NT2/D1 (cell line): ENCODE data around the gene VRK1.
"Not testable (repeated sequence)": the region's sequence is repeated elsewhere in the genome, so short reads cannot be mapped to it uniquely, and the experiment has no call there.

Experiments used
- DNase-seq: peaks from one replicate; pipeline ENCODE4 v3.0.0-alpha.2; 2011; ENCODE audit warnings: low read depth, low spot score
- H3K27me3 ChIP-seq: 2 replicates; pipeline ENCODE4 v1.6.0; 2011; ENCODE audit warnings: mild to moderate bottlenecking; ENCODE audit not compliant: insufficient read length, insufficient read depth
- H3K36me3 ChIP-seq: 2 replicates; pipeline ENCODE4 v1.6.1; 2011; ENCODE audit warnings: mild to moderate bottlenecking, low read length, mixed read lengths; ENCODE audit not compliant: insufficient read depth, insufficient read length
- H3K4me1 ChIP-seq: 2 replicates; pipeline ENCODE4 v1.5.1; 2011; ENCODE audit not compliant: insufficient read depth, insufficient read length
- H3K4me3 ChIP-seq: 2 replicates; pipeline ENCODE4 v1.5.1; 2011; ENCODE audit warnings: low read depth; ENCODE audit not compliant: insufficient read length
- H3K9ac ChIP-seq: 2 replicates; pipeline ENCODE4 v1.6.0; 2011; ENCODE audit warnings: low read depth; ENCODE audit not compliant: insufficient read length
- H3K9me3 ChIP-seq: 2 replicates; pipeline ENCODE4 v1.5.1; 2011; ENCODE audit warnings: mild to moderate bottlenecking, low read length; ENCODE audit not compliant: insufficient read depth
- SUZ12 ChIP-seq: IDR thresholded peaks from 2 replicates; pipeline ENCODE4 v1.6.1; 2011; ENCODE audit not compliant: insufficient read length, insufficient read depth; ENCODE audit errors: extremely low read depth
- YY1 ChIP-seq: IDR thresholded peaks from 2 replicates; pipeline ENCODE4 v1.6.1; 2011; ENCODE audit not compliant: insufficient read length, insufficient read depth
- ZNF274 ChIP-seq: IDR thresholded peaks from 2 replicates; pipeline ENCODE4 v1.6.1; 2011; ENCODE audit warnings: mild to moderate bottlenecking, low read depth, low read length

The VRK1 gene

GRCh38 chr14:96876747-96877146, 79.6 kb downstream of the VRK1 start:
- H3K36me3 ChIP-seq: peaks cover 24% of the 10 kb centered on the region
- H3K27me3 ChIP-seq: no peaks in the 10 kb centered on the region
- no peak overlapping the region for H3K4me3 ChIP-seq
- no peaks in the 10 kb centered on the region for H3K9me3 ChIP-seq
- TF ChIP-seq SUZ12 (no peak), YY1 (no peak), ZNF274 (no peak)
- DNase-seq: no peak
- H3K4me1 ChIP-seq: no peaks in the 10 kb centered on the region
- no peak overlapping the region for H3K9ac ChIP-seq

DNA sequence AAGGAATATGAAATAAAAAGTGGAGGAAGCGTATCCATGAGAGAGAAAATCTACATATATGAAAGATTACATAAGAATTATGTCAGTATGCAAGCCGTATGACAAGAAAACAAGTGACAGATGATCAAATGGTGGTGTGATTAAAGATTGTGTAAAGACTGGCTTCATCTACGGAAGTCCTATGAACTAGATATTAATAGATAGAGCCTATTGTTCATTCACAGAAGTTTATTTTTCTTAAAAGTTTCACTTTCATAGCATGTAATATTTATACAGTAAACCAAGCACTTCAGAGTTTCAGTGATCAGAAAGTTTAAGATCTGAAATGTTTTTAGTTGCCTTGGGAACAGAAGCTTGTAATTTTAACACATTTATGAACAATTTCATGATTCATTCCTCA, 84.5 kb downstream of the VRK1 start:
- no peak for DNase-seq
- Histone ChIP-seq H3K9me3 (peaks cover 8% of the 10 kb centered on the region; the same call in 1 of the 2 replicates), H3K9ac (no peak overlapping the region), H3K4me3 (no peak overlapping the region), H3K36me3 (peaks cover 12% of the 10 kb centered on the region), H3K27me3 (no peaks in the 10 kb centered on the region), H3K4me1 (no peaks in the 10 kb centered on the region)
- TF ChIP-seq ZNF274 (no peak), YY1 (no peak), SUZ12 (no peak)

- not testable (repeated sequence) for H3K27me3 ChIP-seq, DNase-seq, H3K9me3 ChIP-seq, H3K36me3 ChIP-seq, H3K9ac ChIP-seq, H3K4me1 ChIP-seq, H3K4me3 ChIP-seq
Measured at GRCh38 chr14:96883974-96884373, 86.8 kb downstream of the VRK1 start.

- Histone ChIP-seq H3K36me3 (no peaks in the 10 kb centered on the region), H3K4me1 (no peaks in the 10 kb centered on the region), H3K9me3 (no peaks in the 10 kb centered on the region), H3K27me3 (no peaks in the 10 kb centered on the region), H3K4me3 (no peak overlapping the region), H3K9ac (no peak overlapping the region)
- TF ChIP-seq SUZ12 (no peak), YY1 (no peak), ZNF274 (no peak)
- no peak for DNase-seq
Measured at GRCh38 chr14:96888158-96888557, 91.0 kb downstream of the VRK1 start.

- H3K36me3 ChIP-seq: no peaks in the 10 kb centered on the region
- H3K4me3 ChIP-seq: no peak overlapping the region
- no peaks in the 10 kb centered on the region for H3K27me3 ChIP-seq
- TF ChIP-seq YY1 (no peak), SUZ12 (no peak), ZNF274 (no peak)
- H3K9me3 ChIP-seq: no peaks in the 10 kb centered on the region
- H3K9ac ChIP-seq: no peak overlapping the region
- DNase-seq: no peak
- no peaks in the 10 kb centered on the region for H3K4me1 ChIP-seq
Measured at GRCh38 chr14:96888593-96888992, 91.4 kb downstream of the VRK1 start.

DNA sequence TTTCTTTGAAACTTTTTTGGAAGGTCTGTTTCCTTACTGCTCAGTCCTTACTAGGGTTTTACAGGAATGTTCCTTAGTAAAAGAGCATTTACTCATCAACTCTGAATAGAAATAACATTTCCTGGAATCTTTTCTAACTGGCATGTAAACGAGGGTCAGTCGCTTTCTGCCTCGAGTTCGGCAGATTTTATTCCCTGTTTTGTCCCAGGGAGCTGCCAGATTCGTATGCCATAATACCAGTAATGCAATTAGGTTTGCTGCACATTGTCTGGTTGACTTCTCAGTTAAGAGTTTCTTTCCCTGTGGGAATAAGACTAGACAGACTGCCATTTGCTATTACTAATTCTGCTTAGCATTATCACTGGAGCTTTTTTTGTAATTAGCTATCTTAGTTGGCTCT, 91.9 kb downstream of the VRK1 start:
- Histone ChIP-seq H3K9ac (no peak overlapping the region), H3K9me3 (no peaks in the 10 kb centered on the region), H3K4me3 (no peak overlapping the region), H3K4me1 (no peaks in the 10 kb centered on the region), H3K27me3 (no peaks in the 10 kb centered on the region), H3K36me3 (no peaks in the 10 kb centered on the region)
- TF ChIP-seq ZNF274 (no peak), SUZ12 (no peak), YY1 (no peak)
- no peak for DNase-seq

- no peak for DNase-seq
- Histone ChIP-seq H3K36me3 (peaks cover 3% of the 10 kb centered on the region), H3K9me3 (no peaks in the 10 kb centered on the region), H3K4me3 (no peak overlapping the region), H3K27me3 (no peaks in the 10 kb centered on the region), H3K4me1 (no peaks in the 10 kb centered on the region), H3K9ac (no peak overlapping the region)
- TF ChIP-seq ZNF274 (no peak), YY1 (no peak), SUZ12 (no peak)
Measured at GRCh38 chr14:96893966-96894622, 96.9 kb downstream of the VRK1 start.

DNA sequence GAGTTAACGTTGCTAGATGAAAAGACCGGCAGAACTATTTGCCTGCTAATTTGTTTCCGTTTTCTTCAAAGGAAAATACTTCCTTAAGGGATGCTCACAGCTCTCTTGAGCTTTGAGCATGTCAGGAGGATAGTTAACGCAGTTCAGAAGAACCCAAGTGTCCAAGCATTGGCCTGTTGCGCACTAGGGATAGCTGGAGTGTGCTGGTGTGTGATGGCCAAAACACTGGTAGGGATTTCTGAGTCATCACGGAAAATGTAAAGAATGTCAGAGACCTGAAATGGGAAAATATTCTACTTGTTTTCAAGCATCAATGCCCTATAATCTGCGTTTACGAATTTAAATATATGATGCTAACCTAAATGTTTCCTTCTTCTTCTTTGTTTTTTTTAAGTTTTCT, 97.8 kb downstream of the VRK1 start:
- Histone ChIP-seq H3K4me1 (no peaks in the 10 kb centered on the region), H3K9ac (no peak overlapping the region), H3K27me3 (no peaks in the 10 kb centered on the region), H3K36me3 (peaks cover 3% of the 10 kb centered on the region), H3K4me3 (no peak overlapping the region), H3K9me3 (no peaks in the 10 kb centered on the region)
- DNase-seq: no peak
- TF ChIP-seq YY1 (no peak), ZNF274 (no peak), SUZ12 (no peak)
